ENCODE measurements around the gene SORBS1.

The SORBS1 gene

DNA sequence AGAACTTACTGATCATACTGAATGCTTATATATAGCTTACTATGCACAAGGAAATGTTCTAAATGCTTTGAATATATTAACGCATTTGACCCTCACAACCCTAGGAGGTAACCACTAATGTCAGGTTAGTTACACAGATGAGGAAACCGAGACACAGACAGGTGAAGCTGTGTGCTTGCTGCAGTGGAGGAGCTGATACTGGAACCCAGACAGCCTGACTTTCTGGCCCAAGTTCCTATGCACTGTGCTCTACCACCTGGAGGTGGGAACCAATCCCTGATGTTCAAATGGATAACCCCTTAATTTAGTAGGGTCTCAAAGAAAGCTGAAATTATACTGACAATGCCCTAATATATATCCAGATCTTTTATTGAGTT lies 119.6 kb downstream of the SORBS1 start:
- Histone ChIP-seq H3K4me1 (ENCODE audit: low read depth, poor library complexity, severe bottlenecking) (peaks cover 23% of the 10 kb centered on the region), H3K9ac (no peak overlapping the region), H2AFZ (ENCODE audit: low read depth) (no peak overlapping the region), H3K4me2 (peak overlapping the region; percentile 16; the same call in 1 of the 2 replicates), H3K36me3 (ENCODE audit: insufficient read depth) (no peaks in the 10 kb centered on the region), H3K27me3 (ENCODE audit: insufficient read depth, low read depth) (peaks cover 37% of the 10 kb centered on the region), H3K79me2 (ENCODE audit: insufficient read depth, low read depth) (no peaks in the 10 kb centered on the region), H4K20me1 (ENCODE audit: insufficient read depth) (no peaks in the 10 kb centered on the region), H3K27ac (no peak overlapping the region), H3K4me3 (IDR thresholded peaks at IDR 0.05; ENCODE audit: insufficient read depth, low read depth, low read length) (no peak overlapping the region)
- TF ChIP-seq, protein P1, sequence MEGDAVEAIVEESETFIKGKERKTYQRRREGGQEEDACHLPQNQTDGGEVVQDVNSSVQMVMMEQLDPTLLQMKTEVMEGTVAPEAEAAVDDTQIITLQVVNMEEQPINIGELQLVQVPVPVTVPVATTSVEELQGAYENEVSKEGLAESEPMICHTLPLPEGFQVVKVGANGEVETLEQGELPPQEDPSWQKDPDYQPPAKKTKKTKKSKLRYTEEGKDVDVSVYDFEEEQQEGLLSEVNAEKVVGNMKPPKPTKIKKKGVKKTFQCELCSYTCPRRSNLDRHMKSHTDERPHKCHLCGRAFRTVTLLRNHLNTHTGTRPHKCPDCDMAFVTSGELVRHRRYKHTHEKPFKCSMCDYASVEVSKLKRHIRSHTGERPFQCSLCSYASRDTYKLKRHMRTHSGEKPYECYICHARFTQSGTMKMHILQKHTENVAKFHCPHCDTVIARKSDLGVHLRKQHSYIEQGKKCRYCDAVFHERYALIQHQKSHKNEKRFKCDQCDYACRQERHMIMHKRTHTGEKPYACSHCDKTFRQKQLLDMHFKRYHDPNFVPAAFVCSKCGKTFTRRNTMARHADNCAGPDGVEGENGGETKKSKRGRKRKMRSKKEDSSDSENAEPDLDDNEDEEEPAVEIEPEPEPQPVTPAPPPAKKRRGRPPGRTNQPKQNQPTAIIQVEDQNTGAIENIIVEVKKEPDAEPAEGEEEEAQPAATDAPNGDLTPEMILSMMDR (conservative IDR thresholded peaks at IDR 0.05; ENCODE audit: low read depth, low read length): no peak

DNA sequence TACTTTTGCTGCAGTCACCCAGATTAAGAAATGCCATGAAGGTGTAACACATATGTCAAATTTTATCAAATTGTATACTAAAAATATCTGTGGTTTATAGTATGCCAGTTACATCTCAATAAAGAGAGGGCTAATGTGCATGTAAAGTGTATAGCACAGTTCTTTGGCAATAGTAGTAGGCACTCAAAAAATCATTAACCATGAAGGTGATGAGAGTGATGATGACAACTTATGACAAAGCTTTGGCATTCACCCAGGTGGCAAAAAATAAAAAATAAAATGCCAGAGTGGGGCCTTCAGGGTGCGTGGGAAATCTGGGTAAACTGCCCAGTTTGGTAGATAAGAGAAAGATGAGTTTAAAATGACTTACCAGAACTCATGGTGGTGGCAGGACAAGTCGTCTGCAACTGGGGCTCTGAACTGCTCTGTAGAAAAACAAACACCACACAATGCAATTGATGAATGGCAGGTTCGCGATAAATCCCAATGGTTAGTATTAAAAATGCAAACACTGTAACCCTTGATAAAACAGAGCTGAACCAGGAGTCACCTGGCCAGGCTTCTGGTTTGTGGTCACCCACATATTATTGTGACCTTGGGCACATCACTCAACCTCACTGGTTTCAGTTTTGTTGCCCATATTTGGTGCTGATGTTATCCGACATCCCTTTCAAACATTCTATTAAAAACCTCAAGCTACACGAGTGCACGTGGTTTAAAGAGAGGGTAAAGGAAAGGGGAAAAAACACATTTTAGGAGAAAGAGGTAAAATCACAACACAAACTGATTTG lies 120.2 kb downstream of the SORBS1 start:
- Histone ChIP-seq H3K36me3 (ENCODE audit: insufficient read depth) (no peaks in the 10 kb centered on the region), H3K27ac (no peak overlapping the region), H2AFZ (ENCODE audit: low read depth) (no peak overlapping the region), H3K79me2 (ENCODE audit: insufficient read depth, low read depth) (no peaks in the 10 kb centered on the region), H3K4me1 (ENCODE audit: low read depth, poor library complexity, severe bottlenecking) (peaks cover 23% of the 10 kb centered on the region), H3K9ac (no peak overlapping the region), H4K20me1 (ENCODE audit: insufficient read depth) (no peaks in the 10 kb centered on the region), H3K4me3 (IDR thresholded peaks at IDR 0.05; ENCODE audit: insufficient read depth, low read depth, low read length) (no peak overlapping the region), H3K4me2 (peak overlapping the region; percentile 16; the same call in 1 of the 2 replicates), H3K27me3 (ENCODE audit: insufficient read depth, low read depth) (peaks cover 37% of the 10 kb centered on the region)
- TF ChIP-seq, protein P1 (conservative IDR thresholded peaks at IDR 0.05; ENCODE audit: low read depth, low read length): no peak

DNA sequence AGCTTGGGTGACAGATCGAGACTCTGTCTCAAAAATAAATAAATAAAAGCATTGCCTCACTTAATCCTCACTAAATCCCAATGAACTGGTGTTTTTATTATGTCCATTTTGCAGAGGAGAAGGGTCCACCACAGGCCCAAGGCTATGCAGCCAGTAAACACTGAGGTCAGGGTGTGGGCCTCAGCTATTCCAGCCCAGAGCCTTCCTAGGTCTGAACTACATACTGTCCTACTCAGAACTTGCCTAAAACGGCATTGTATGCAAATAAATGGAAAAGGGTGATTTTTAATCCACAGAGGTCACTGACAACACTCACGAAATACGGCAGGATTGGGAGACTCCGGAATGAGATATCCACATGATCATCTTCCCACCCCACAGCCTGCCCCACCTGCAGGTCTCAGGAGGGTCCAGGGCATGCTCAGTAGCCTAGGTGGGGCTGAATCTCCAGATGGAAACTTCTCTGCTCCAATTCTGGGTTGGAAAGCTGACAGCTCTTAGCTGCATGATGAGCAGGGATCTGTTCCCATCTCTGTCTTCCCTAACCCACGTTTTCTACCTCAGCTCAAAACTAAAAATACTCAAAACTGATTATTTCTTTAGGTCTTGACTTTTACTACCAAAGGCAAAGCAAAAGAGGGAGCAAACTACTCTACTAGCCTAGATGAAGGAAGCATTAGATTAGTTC lies 121.0 kb downstream of the SORBS1 start:
- H4K20me1 ChIP-seq (ENCODE audit: insufficient read depth): no peaks in the 10 kb centered on the region
- TF ChIP-seq, protein P1 (conservative IDR thresholded peaks at IDR 0.05; ENCODE audit: low read depth, low read length): no peak
- H3K27ac ChIP-seq: no peak overlapping the region
- H3K36me3 ChIP-seq (ENCODE audit: insufficient read depth): no peaks in the 10 kb centered on the region
- H3K4me1 ChIP-seq (ENCODE audit: low read depth, poor library complexity, severe bottlenecking): peaks cover 23% of the 10 kb centered on the region
- H3K4me3 ChIP-seq (IDR thresholded peaks at IDR 0.05; ENCODE audit: insufficient read depth, low read depth, low read length): no peak overlapping the region
- no peak overlapping the region for H2AFZ ChIP-seq (ENCODE audit: low read depth)
- peaks cover 37% of the 10 kb centered on the region for H3K27me3 ChIP-seq (ENCODE audit: insufficient read depth, low read depth)
- no peak overlapping the region for H3K9ac ChIP-seq
- H3K4me2 ChIP-seq: peak overlapping the region; percentile 16; the same call in 1 of the 2 replicates
- H3K79me2 ChIP-seq (ENCODE audit: insufficient read depth, low read depth): no peaks in the 10 kb centered on the region

DNA sequence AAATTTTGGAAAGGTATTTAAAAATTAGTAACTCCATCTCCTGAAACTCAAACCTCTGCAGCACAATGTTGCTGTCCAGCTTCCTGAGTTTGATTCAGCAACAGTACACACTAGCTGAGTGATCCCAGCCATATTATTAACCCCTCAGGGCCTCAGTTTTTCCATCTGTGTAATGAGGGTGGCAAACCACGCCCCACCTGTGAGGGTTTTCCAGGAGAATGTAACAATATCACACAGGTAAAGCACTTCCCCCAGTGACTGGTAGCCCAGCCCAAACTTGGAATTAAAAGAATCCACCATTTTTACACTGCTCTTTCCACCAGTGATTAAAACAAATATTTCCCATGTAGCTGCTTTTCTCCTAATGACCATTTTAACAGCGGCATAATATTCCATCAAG lies 122.4 kb downstream of the SORBS1 start:
- H2AFZ ChIP-seq (ENCODE audit: low read depth): no peak overlapping the region
- H3K27ac ChIP-seq: no peak overlapping the region
- H3K36me3 ChIP-seq (ENCODE audit: insufficient read depth): no peaks in the 10 kb centered on the region
- H3K9ac ChIP-seq: no peak overlapping the region
- H3K79me2 ChIP-seq (ENCODE audit: insufficient read depth, low read depth): no peaks in the 10 kb centered on the region
- H3K27me3 ChIP-seq (ENCODE audit: insufficient read depth, low read depth): peaks cover 36% of the 10 kb centered on the region
- H4K20me1 ChIP-seq (ENCODE audit: insufficient read depth): no peaks in the 10 kb centered on the region
- TF ChIP-seq, protein P1 (conservative IDR thresholded peaks at IDR 0.05; ENCODE audit: low read depth, low read length): no peak
- peaks cover 23% of the 10 kb centered on the region for H3K4me1 ChIP-seq (ENCODE audit: low read depth, poor library complexity, severe bottlenecking)
- H3K4me3 ChIP-seq (IDR thresholded peaks at IDR 0.05; ENCODE audit: insufficient read depth, low read depth, low read length): no peak overlapping the region
- H3K4me2 ChIP-seq: no peak overlapping the region

Measured in KMS-11 (cell line).